Measurements from ENCODE around the gene ULK3.

ULK3 gene

DNA sequence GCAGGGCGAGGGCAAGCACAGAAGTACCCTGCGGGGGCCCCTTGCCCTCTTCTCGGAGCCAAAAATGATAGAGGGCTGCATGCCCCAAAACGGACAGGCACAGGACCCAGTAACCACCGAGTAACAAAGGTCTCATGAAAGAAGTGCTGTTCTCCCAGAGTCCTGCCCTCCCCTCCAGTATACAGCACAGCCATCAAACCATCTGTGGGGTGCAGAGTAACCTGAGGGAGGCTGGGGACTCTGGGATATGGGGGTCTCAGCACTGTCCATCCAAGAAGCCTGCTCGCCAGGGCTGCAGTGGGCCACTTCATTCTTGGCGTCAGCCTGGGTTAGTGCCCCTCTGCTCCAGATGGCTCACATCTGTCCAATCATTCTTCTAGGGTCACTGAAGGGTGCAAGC lies 6.1 kb downstream of the ULK3 start:
- Histone ChIP-seq H3K9me3 (replicated peaks in 1 of 11) (no peaks in the 10 kb centered on the region), H3K9ac (no peak overlapping the region; a peak in 1 of 22 replicates), H3K36me3 (peaks cover 17 to 56% (median 36%) of the 10 kb centered on the region in 11 experiments), H4K20me1 (peaks cover 0 to 74% (median 20%) of the 10 kb centered on the region in 11 experiments; a peak in 13 of 22 replicates), H3K4me2 (no peak overlapping the region), H3K4me3 (no peak overlapping the region), H3K4me1 (peaks cover 60 to 80% (median 76%) of the 10 kb centered on the region in 10 experiments), H3K27ac (no peak overlapping the region), H3K27me3 (no peaks in the 10 kb centered on the region)
- no peak for TF ChIP-seq Cebpa-rat (IDR thresholded peaks at IDR 0.05)

DNA sequence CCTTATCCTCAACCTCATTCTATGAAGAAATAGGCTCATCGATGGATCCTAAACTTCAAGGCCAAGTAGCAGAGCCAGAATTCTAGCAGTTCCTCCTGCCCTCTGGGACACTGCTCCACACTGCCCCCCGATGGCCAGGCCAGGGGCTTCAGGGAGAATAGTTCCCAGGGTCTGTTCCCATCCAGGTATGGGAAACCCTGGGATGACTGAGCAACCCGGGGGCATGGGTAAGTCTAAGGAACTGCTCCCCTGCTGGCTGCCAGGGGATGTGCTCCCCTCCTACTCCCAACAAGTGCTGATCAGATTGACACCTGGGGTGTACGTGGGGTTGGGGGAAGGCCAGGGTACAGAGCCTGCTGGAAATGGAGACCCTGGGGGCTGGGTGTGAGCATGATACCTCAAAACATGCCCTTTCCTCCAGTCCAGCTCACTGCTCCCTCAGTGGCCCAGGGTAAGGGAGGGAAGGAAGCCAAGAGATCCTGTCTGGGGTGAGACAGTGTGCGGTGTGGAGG lies 7.6 kb downstream of the ULK3 start:
- peaks cover 47 to 77% (median 74%) of the 10 kb centered on the region in 10 experiments for H3K4me1 ChIP-seq
- peaks cover 14 to 48% (median 33%) of the 10 kb centered on the region in 11 experiments for H3K36me3 ChIP-seq
- H4K20me1 ChIP-seq = peaks cover 0 to 59% (median 19%) of the 10 kb centered on the region in 11 experiments; a peak in 13 of 22 replicates
- H3K9ac ChIP-seq = no peak overlapping the region
- no peak overlapping the region for H3K4me3 ChIP-seq
- no peaks in the 10 kb centered on the region for H3K27me3 ChIP-seq
- H3K9me3 ChIP-seq (replicated peaks in 1 of 11) = no peaks in the 10 kb centered on the region
- no peak for TF ChIP-seq Cebpa-rat (IDR thresholded peaks at IDR 0.05)
- no peak overlapping the region for H3K27ac ChIP-seq
- peak overlapping the region in 6 of 11 experiments; percentile 70 to 87 (median 84); a peak in 3 of 22 replicates for H3K4me2 ChIP-seq

DNA sequence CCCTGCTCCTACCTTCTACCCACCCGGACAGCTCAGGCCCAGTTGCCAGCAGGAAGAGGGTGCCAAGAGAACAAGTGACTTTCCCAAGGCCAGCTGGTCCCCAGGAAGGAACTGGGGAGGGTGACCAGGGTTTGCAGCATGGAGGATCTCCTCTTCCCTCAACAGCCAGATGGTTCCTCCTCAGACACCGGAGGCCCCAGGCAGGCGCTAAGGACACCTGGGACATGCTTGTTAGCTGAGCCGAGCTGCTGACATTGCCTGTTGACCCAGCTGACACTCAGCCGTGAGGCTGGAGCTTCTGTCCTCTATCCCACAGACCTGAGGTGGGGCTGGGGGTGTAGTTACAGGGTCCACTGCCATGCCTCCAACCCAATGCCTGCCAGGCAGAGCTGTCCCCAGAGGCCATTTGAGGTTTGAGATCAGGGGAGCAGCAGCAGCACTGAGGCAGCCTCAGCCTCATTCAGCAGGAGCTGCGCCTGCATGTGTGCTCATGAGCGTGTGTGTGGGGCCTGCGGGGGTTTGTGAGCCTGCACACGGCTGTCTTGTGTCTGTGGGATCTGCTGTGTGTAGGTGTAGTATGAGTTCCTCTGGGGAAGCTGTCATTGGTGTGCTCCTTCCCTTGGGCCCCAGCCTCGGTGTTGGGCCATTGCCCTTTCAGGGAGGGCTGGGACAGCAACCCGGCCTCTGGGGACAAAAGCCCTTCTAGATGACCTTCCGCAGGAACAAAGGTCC lies 9.4 kb downstream of the ULK3 start:
- Histone ChIP-seq H3K27me3 (0 out of 22 replicates have a peak, but pooled peaks cover 0 to 3% (median 0%) of the 10 kb centered on the region in 11 experiments), H3K4me3 (peak overlapping the region in 1 of 10 experiments; percentile 17; a peak in 2 of 20 replicates), H3K4me2 (peak overlapping the region; percentile 59 to 87 (median 80)), H3K4me1 (peaks cover 29 to 60% (median 56%) of the 10 kb centered on the region in 10 experiments), H3K36me3 (peaks cover 14 to 33% (median 30%) of the 10 kb centered on the region in 11 experiments), H3K27ac (peak overlapping the region in 8 of 11 experiments; percentile 20 to 63 (median 42); a peak in 15 of 22 replicates), H3K9ac (peak overlapping the region in 9 of 11 experiments; percentile 5 to 65 (median 37); a peak in 14 of 22 replicates), H4K20me1 (peaks cover 0 to 46% (median 7%) of the 10 kb centered on the region in 11 experiments; a peak in 9 of 22 replicates), H3K9me3 (replicated peaks in 1 of 11) (no peaks in the 10 kb centered on the region)
- no peak for TF ChIP-seq Cebpa-rat (IDR thresholded peaks at IDR 0.05)

DNA sequence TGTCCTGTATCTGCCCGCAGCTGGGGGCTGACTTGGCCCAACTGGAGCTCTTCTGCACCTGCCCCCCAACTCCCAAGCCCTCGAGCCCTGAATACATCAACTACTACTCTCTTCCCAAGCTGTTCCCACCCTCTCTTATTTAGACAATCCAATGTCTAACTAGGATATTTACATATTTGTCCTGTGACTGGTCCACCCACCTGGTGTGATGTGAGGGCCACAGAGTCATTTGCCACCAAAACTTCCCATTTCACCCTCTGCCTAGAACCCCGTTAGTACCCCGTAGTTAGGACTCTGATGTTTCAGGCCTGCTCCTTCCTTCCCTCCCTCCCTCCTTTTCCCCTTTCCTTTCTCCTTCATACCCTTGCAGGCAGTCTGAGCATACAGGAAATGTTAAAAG lies 10.1 kb downstream of the ULK3 start:
- Histone ChIP-seq H3K4me3 (no peak overlapping the region), H3K9ac (peak overlapping the region in 6 of 11 experiments; percentile 11 to 65 (median 33); a peak in 5 of 22 replicates), H3K4me2 (peak overlapping the region; percentile 59 to 87 (median 80))

DNA sequence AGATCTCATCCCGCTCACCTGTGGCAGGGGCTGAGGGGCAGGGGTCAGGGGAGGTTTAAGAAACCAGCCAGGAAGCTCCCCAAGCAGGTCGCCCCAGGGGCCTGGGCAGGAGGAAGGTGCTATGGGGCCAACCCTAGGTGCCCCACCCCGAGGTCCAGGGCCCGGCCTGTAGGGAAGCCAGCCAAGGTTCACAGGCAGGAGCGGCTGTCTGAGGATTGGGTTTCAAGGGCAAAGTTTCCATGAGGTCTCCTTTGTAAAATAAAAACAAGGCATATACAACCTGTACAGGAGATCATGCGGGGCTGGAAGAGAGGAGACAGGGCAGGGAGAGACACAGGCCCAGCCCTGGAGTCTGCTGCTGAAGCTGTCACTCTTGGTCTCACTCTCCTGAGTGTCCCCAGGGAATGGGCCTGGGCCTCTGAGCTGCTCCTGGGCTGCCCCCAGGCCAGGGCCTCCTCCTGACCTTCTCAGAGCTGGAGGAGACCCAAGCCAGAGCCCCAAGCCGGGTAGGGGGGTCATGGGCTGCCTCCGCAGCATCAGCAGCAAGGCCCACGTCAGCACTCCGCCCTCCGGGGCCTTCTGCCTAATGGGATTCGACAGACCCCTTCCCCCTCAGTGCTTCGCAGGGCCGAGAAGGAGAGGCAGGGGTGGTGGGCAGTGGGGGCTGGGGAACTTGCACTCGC lies 11.0 kb downstream of the ULK3 start:
- Histone ChIP-seq H3K27me3 (peaks cover 0 to 9% (median 1%) of the 10 kb centered on the region in 11 experiments; a peak in 7 of 22 replicates), H3K9me3 (replicated peaks in 1 of 11) (no peaks in the 10 kb centered on the region), H3K36me3 (peaks cover 10 to 18% (median 15%) of the 10 kb centered on the region in 11 experiments; a peak in 20 of 22 replicates), H4K20me1 (peaks cover 0 to 35% (median 9%) of the 10 kb centered on the region in 11 experiments; a peak in 9 of 22 replicates), H3K4me2 (peak overlapping the region in 10 of 11 experiments; percentile 59 to 87 (median 76); a peak in 21 of 22 replicates), H3K9ac (peak overlapping the region in 6 of 11 experiments; percentile 7 to 63 (median 33); a peak in 5 of 22 replicates), H3K27ac (peak overlapping the region in 3 of 11 experiments; percentile 54 to 63 (median 56); a peak in 6 of 22 replicates), H3K4me3 (no peak overlapping the region), H3K4me1 (peaks cover 28 to 54% (median 48%) of the 10 kb centered on the region in 10 experiments)
- TF ChIP-seq Cebpa-rat (IDR thresholded peaks at IDR 0.05) = no peak

More for the DNA sequence above, 10.1 kb downstream of the ULK3 start:
- H3K4me1 ChIP-seq = peaks cover 28 to 54% (median 49%) of the 10 kb centered on the region in 10 experiments
- TF ChIP-seq Cebpa-rat (IDR thresholded peaks at IDR 0.05) = no peak
- peaks cover 0 to 44% (median 7%) of the 10 kb centered on the region in 11 experiments; a peak in 9 of 22 replicates for H4K20me1 ChIP-seq
- peak overlapping the region in 6 of 11 experiments; percentile 40 to 63 (median 48); a peak in 11 of 22 replicates for H3K27ac ChIP-seq
- H3K27me3 ChIP-seq = peaks cover 0 to 4% (median 0%) of the 10 kb centered on the region in 11 experiments; a peak in 2 of 22 replicates
- H3K36me3 ChIP-seq = peaks cover 14 to 26% (median 23%) of the 10 kb centered on the region in 11 experiments; a peak in 21 of 22 replicates
- H3K9me3 ChIP-seq (replicated peaks in 1 of 11) = no peaks in the 10 kb centered on the region

DNA sequence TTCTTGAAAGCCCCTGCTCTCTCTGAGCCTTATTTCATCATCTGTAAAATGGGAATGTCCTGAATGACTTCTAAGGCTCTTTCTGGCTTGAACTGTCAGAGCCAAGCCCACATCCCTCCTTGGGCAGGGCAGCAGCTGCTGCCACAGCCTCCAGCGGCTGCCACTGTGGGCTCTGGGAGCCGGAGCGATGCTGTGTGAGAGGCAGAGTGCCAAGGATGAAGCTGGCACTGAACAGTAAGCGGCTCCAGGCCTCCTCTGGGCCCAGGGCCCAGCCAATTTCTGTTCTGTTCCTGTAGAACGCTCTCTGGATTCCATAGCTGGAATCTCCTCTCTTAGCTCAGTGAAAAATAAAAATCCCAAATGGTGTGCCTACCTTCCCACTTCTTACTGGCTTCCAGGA lies 12.1 kb downstream of the ULK3 start:
- Histone ChIP-seq H3K9ac (peak overlapping the region in 2 of 11 experiments; percentile 29 to 53; a peak in 1 of 22 replicates), H3K4me1 (peaks cover 28 to 54% (median 48%) of the 10 kb centered on the region in 10 experiments), H3K27me3 (peaks cover 0 to 12% (median 5%) of the 10 kb centered on the region in 11 experiments; a peak in 7 of 22 replicates), H3K27ac (no peak overlapping the region), H3K4me3 (no peak overlapping the region), H3K36me3 (peaks cover 2 to 7% (median 5%) of the 10 kb centered on the region in 11 experiments; a peak in 11 of 22 replicates), H3K4me2 (peak overlapping the region in 8 of 11 experiments; percentile 59 to 87 (median 82); a peak in 14 of 22 replicates), H3K9me3 (replicated peaks in 1 of 11) (no peaks in the 10 kb centered on the region), H4K20me1 (peaks cover 0 to 27% (median 7%) of the 10 kb centered on the region in 11 experiments; a peak in 9 of 22 replicates)
- TF ChIP-seq Cebpa-rat (IDR thresholded peaks at IDR 0.05) = no peak

DNA sequence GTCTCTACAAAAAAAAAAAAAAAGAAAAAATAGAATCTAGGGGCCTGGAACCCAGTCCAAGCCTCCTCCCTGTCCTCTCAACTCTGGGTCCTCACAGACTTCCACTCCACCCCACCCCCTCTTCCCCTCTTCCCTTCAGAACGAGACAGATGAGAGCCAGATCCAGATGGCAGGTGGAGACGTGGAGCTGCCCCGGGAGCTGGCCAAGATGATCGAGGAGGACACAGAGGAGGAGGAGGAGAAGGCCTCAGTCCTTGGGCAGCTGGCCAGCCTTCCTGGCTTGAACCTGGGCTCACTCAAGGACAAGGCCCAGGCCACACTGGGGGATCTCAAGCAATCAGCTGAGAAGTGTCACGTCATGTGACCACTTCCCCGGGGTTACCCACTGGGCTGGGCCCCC lies 13.0 kb downstream of the ULK3 start:
- Histone ChIP-seq H3K4me1 (peaks cover 28 to 47% (median 43%) of the 10 kb centered on the region in 10 experiments), H3K27me3 (peaks cover 0 to 12% (median 5%) of the 10 kb centered on the region in 11 experiments; a peak in 8 of 22 replicates), H3K9me3 (replicated peaks in 1 of 11) (no peaks in the 10 kb centered on the region), H3K4me3 (no peak overlapping the region), H4K20me1 (peaks cover 0 to 25% (median 5%) of the 10 kb centered on the region in 11 experiments; a peak in 9 of 22 replicates), H3K4me2 (no peak overlapping the region), H3K27ac (no peak overlapping the region), H3K9ac (no peak overlapping the region), H3K36me3 (no peaks in the 10 kb centered on the region; a peak in 1 of 22 replicates)
- no peak for TF ChIP-seq Cebpa-rat (IDR thresholded peaks at IDR 0.05)

DNA sequence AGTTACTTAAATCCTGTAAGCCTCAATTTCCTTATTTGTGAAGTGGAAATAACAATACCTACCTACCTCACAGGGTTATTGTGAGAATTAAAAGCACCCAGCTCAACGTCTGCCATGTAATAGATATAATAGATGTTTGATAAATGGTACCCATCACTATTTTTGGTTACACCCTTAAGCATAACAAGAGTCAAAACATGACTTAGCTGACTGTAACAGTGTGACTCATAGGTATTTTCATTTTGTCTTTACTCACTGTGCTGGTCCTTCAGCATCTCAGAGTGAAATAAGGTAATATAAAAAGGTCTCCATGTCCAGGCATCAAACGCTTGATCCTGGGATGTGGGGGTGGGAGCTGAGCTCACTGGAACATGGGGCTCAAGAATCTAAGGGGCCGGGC lies 13.5 kb downstream of the ULK3 start:
- Histone ChIP-seq H3K9me3 (replicated peaks in 1 of 11) (no peaks in the 10 kb centered on the region), H3K27ac (no peak overlapping the region), H3K4me3 (no peak overlapping the region), H3K4me2 (no peak overlapping the region), H3K9ac (no peak overlapping the region), H3K27me3 (peaks cover 0 to 12% (median 5%) of the 10 kb centered on the region in 11 experiments; a peak in 8 of 22 replicates), H3K4me1 (peaks cover 28 to 42% (median 38%) of the 10 kb centered on the region in 10 experiments), H3K36me3 (no peaks in the 10 kb centered on the region), H4K20me1 (peaks cover 0 to 26% (median 5%) of the 10 kb centered on the region in 11 experiments; a peak in 9 of 22 replicates)
- TF ChIP-seq Cebpa-rat (IDR thresholded peaks at IDR 0.05) = no peak

Measured in BLaER1 treated with 17β-estradiol and CSF1 and Interleukin-3, amounts not matched to agents 10 nM and 100 nM (cell line).